Fibroblast of lung (primary cell): ENCODE results near the gene GDI2. TPM values are rescaled to one million over a fixed set of nuclear protein-coding genes. Genes with fewer than 3 reads are reported as not detected.

Experiments
- DNase-seq, 2 donors: peaks; one replicate each; pipeline versions ENCODE4 v3.0.0 to v3.0.0-alpha.2; 2010; ENCODE audit warnings: low read depth in 2 of 2
- H2AFZ ChIP-seq: 2 replicates; pipeline ENCODE4 v1.5.1; 2012; ENCODE audit warnings: low read length, control low read depth, inconsistent platforms
- H3K27ac ChIP-seq: 2 replicates; pipeline ENCODE4 v1.5.1; 2011; ENCODE audit warnings: low read length, control low read depth; ENCODE audit not compliant: insufficient read depth
- H3K27me3 ChIP-seq: 2 replicates; pipeline ENCODE4 v1.5.1; 2011; ENCODE audit warnings: mild to moderate bottlenecking, low read length; ENCODE audit not compliant: control insufficient read depth, insufficient read depth
- H3K36me3 ChIP-seq: 2 replicates; pipeline ENCODE4 v1.5.1; 2011; ENCODE audit warnings: low read length; ENCODE audit not compliant: control insufficient read depth, insufficient read depth
- H3K4me1 ChIP-seq: 2 replicates; pipeline ENCODE4 v1.5.1; 2011; ENCODE audit warnings: low read length; ENCODE audit not compliant: control insufficient read depth, insufficient read depth; ENCODE audit errors: extremely low read depth
- H3K4me2 ChIP-seq: 2 replicates; pipeline ENCODE4 v1.5.1; 2011; ENCODE audit warnings: low read length, control low read depth; ENCODE audit not compliant: insufficient read depth; ENCODE audit errors: extremely low read depth
- H3K4me3 ChIP-seq, 4 experiments: fragments of 200-600 bp in 1 of 4; sonication (generic) in 1 of 4; replicated peaks in 1 of 4; 2 replicates each; pipeline ENCODE4 v1.5.1; 2011 to 2016; ENCODE audit warnings: low read length in 4 of 4, low read depth in 3 of 4, mild to moderate bottlenecking in 3 of 4, control low read depth in 2 of 4, inconsistent platforms in 1 of 4, mixed read lengths in 1 of 4; ENCODE audit not compliant: insufficient read depth in 1 of 4; ENCODE audit errors: control extremely low read depth in 1 of 4
- H3K79me2 ChIP-seq: 2 replicates; pipeline ENCODE4 v1.5.1; 2012; ENCODE audit warnings: mild to moderate bottlenecking, low read length, inconsistent platforms; ENCODE audit not compliant: control insufficient read depth, insufficient read depth
- H3K9ac ChIP-seq: 2 replicates; pipeline ENCODE4 v1.5.1; 2011; ENCODE audit warnings: mild to moderate bottlenecking, low read length, control low read depth; ENCODE audit not compliant: insufficient read depth
- H3K9me3 ChIP-seq: 2 replicates; pipeline ENCODE4 v1.5.1; 2012; ENCODE audit warnings: low read depth, low read length; ENCODE audit not compliant: control insufficient read depth, insufficient read depth
- H4K20me1 ChIP-seq: 2 replicates; pipeline ENCODE4 v1.5.1; 2011; ENCODE audit warnings: low read length; ENCODE audit not compliant: control insufficient read depth, insufficient read depth; ENCODE audit errors: extremely low read depth
- EZH2 ChIP-seq: IDR thresholded peaks from 2 replicates; pipeline ENCODE4 v1.5.1; 2012; ENCODE audit warnings: low read length, control low read depth, mild to moderate bottlenecking; ENCODE audit errors: missing control alignments
- polyA plus RNA-seq, 2 donors: library from polyadenylated mRNA; depleted of rRNA in 1 of 2; stranded (reverse) in 1 of 2; unstranded in 1 of 2; fragments of >200 nt; gene quantifications; 2 replicates each; pipeline ENCODE4 v1.2.1, GENCODE V29; 2011 to 2012; ENCODE audit warnings: missing spikeins in 1 of 2
- total RNA-seq: library from RNA; depleted of rRNA; stranded (reverse); fragments of >200 nt; gene quantifications from 2 replicates; pipeline ENCODE4 v1.2.1, GENCODE V29; 2014
- TF ChIP-seq, protein P1 (sequence below), 2 donors: IDR thresholded peaks in 1 of 2; conservative IDR thresholded peaks in 1 of 2; 1 replicate in 1 of 2; 2 replicates in 1 of 2; pipeline ENCODE4 v1.5.1; 2011 to 2012; ENCODE audit warnings: low read length in 2 of 2, control low read depth in 1 of 2, inconsistent platforms in 1 of 2, low read depth in 1 of 2, mild to moderate bottlenecking in 1 of 2

GDI2 gene
- total and polyA plus RNA-seq, 2 donors (not counting 1 experiment from before 2014, with no cell fraction given) = 287 to 483 TPM

DNA sequence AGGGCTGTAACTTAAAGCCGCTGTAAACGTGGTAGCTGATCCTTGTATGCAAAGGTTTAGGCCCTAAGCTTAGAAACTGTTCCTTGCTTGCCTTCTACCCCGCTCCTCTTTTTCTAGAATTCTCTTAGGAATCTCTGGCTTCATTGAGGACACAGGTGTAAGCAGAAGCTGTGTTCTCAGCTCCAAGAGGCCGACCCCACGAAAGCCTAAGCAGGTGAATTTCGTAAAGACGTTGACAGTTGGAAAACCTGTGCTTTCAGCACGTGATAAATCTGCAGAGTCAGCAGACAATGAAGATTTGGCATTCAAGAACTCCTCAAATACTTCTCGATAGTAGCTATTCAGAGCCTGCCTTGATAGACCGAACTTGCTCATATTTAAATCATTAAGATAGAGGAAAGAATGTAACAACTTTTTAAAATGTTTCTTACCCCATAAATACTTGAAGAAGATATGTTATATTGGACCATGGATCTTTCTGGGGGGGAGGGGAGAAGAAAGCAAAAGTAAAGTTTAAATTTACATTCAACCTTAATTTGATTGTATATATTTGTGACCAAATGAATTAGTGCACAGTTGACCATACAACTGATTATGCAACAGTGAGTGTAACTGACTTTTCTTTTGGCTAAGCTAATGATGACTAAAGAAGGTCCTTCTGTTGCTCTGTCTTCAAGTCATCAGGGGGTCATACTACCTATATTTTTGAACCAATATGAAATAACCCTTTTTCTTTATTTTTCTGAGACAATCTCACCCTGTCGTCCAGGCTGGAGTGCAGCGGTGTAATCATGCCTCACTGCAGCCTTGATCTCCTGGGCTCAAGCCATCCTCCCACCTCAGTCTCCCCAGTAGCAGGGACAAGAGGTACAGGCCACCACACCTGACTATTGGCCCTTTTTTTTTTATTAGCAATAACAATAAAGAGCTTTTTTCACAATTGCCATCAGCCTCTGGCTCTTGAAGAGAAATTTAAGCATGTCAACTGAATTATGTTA, 1.2 kb upstream of the GDI2 start:
- DNase-seq = peak; percentile 16 to 39
- Histone ChIP-seq H3K4me1 (no peaks in the 10 kb centered on the region), H4K20me1 (peaks cover 5% of the 10 kb centered on the region), H3K27me3 (no peaks in the 10 kb centered on the region), H3K4me3 (peak overlapping the region; percentile 59 to 87 (median 76)), H3K36me3 (no peaks in the 10 kb centered on the region), H3K79me2 (peaks cover 38% of the 10 kb centered on the region), H3K9me3 (no peaks in the 10 kb centered on the region), H3K4me2 (peak overlapping the region; percentile 99), H3K27ac (peak overlapping the region; percentile 96), H2AFZ (peak overlapping the region; percentile 61), H3K9ac (peak overlapping the region; percentile 97)
- TF ChIP-seq, protein P1, sequence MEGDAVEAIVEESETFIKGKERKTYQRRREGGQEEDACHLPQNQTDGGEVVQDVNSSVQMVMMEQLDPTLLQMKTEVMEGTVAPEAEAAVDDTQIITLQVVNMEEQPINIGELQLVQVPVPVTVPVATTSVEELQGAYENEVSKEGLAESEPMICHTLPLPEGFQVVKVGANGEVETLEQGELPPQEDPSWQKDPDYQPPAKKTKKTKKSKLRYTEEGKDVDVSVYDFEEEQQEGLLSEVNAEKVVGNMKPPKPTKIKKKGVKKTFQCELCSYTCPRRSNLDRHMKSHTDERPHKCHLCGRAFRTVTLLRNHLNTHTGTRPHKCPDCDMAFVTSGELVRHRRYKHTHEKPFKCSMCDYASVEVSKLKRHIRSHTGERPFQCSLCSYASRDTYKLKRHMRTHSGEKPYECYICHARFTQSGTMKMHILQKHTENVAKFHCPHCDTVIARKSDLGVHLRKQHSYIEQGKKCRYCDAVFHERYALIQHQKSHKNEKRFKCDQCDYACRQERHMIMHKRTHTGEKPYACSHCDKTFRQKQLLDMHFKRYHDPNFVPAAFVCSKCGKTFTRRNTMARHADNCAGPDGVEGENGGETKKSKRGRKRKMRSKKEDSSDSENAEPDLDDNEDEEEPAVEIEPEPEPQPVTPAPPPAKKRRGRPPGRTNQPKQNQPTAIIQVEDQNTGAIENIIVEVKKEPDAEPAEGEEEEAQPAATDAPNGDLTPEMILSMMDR (conservative IDR thresholded peaks at IDR 0.05 in 1 of 2, IDR thresholded peaks at IDR 0.05 in 1 of 2; ENCODE audit: low read depth in 1 of 2, low read length in 2 of 2) = no peak
- no peak for TF ChIP-seq EZH2

DNA sequence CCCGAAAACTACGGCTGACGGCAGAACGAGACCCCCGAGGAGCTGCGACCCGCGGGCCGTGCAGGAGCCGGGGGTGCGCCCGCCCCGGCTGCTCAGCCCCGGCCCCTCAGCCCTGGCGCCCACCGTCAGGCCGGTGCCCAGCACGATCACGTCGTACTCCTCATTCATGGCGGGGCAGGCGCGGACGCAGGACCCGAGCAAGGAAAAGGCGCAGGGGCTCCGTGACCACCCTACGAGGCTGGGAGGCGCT, 218 bp downstream of the GDI2 start:
- no peak overlapping the region for H3K4me2 ChIP-seq

More for the DNA sequence above, 218 bp downstream of the GDI2 start:
- H2AFZ ChIP-seq = peak overlapping the region; percentile 70
- peaks cover 5% of the 10 kb centered on the region for H4K20me1 ChIP-seq
- H3K4me1 ChIP-seq = no peaks in the 10 kb centered on the region
- H3K79me2 ChIP-seq = peaks cover 52% of the 10 kb centered on the region
- no peak for TF ChIP-seq EZH2
- TF ChIP-seq, protein P1 (conservative IDR thresholded peaks at IDR 0.05 in 1 of 2, IDR thresholded peaks at IDR 0.05 in 1 of 2; ENCODE audit: low read depth in 1 of 2, low read length in 2 of 2) = no peak
- DNase-seq = no peak
- no peaks in the 10 kb centered on the region for H3K36me3 ChIP-seq
- H3K9ac ChIP-seq = peak overlapping the region; percentile 97
- peak overlapping the region; percentile 59 to 99 (median 92) for H3K4me3 ChIP-seq
- no peaks in the 10 kb centered on the region for H3K27me3 ChIP-seq
- H3K27ac ChIP-seq = peak overlapping the region; percentile 96
- H3K9me3 ChIP-seq = no peaks in the 10 kb centered on the region
